Mesothelial cell of epicardium (in vitro differentiated cells): ENCODE measurements around the gene POLR2M. TPM values are rescaled to one million over a fixed set of nuclear protein-coding genes. Genes with fewer than 3 reads are reported as not detected.
A peak's percentile ranks its signal among the peaks of the same experiment; 100 is the strongest.

ENCODE experiments used
- DNase-seq, 2 experiments: peaks; one replicate each; pipeline ENCODE4 v3.0.0; 2021; ENCODE audit warnings: low spot score in 2 of 2; ENCODE audit not compliant: unreplicated experiment in 2 of 2
- H3K27ac Mint-ChIP-seq: 2 replicates; pipeline ENCODE4 v1.8.0; 2021; ENCODE audit warnings: mixed read lengths
- H3K27me3 Mint-ChIP-seq: 2 replicates; pipeline ENCODE4 v1.8.0; 2021; ENCODE audit warnings: low read depth, mixed read lengths
- H3K36me3 Mint-ChIP-seq: 2 replicates; pipeline ENCODE4 v1.8.0; 2021; ENCODE audit warnings: mixed read lengths
- H3K4me1 Mint-ChIP-seq: 2 replicates; pipeline ENCODE4 v1.8.0; 2021; ENCODE audit warnings: mixed read lengths
- H3K4me3 Mint-ChIP-seq: 2 replicates; pipeline ENCODE4 v1.8.0; 2021; ENCODE audit warnings: mild to moderate bottlenecking, moderate library complexity, mixed read lengths
- H3K9me3 Mint-ChIP-seq: 2 replicates; pipeline ENCODE4 v1.8.0; 2021; ENCODE audit warnings: mixed read lengths
- CTCF ChIP-seq: fragments of 200-600 bp; sonication (generic); IDR thresholded peaks from one replicate; pipeline ENCODE4 v1.5.0; 2021; ENCODE audit warnings: antibody characterized with exemption; ENCODE audit not compliant: unreplicated experiment
- total RNA-seq: library from RNA; stranded (reverse); gene quantifications from 3 replicates; pipeline ENCODE4 v1.2.1, GENCODE V29; 2021

Gene POLR2M
- 108 to 110 TPM (median 109 TPM) in 3 replicates for total RNA-seq

DNA sequence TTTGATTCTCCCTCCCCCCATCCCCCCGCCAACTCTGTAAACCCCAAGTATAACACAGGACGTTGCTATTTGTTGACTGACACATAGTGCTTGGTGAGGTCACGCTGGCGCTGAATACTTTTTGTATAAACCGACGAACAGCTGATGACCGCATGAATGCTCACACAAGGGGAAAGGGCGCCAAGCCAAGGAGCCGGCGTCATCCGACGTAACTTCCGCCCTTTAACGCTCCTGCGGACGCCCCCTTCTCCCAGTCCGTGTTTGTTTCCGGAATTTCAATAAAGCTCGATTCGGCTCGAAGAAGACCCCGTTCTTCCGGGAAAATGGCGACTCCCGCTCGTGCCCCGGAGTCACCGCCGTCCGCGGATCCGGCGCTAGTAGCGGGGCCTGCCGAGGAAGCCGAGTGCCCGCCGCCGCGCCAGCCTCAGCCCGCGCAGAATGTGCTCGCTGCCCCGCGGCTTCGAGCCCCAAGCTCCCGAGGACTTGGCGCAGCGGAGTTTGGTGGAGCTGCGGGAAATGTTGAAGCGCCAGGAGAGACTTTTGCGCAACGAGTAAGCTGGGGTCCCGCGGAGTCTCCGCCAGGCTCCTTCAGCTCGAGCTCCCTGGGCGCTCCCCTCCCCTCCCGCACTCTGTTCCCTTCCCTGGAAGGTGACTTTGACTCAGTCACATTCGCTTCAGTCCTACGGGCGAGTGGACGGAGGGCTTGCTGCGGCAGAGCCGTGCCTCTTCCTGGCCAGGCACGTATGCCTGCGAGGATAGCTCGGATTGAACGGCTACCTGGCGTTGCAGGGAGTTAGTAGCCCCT, at the start of gene POLR2M:
POLR2M (plus strand) TSS at position 310 of the 805 bp plus-strand sequence; CDS start at position 439, 129 bp downstream.
- H3K4me1 Mint-ChIP-seq: peaks cover 59% of the 10 kb centered on the region
- peaks cover 21% of the 10 kb centered on the region for H3K36me3 Mint-ChIP-seq
- peak within 1 kb of the TSS; percentile 94 for H3K27ac Mint-ChIP-seq
- H3K9me3 Mint-ChIP-seq: no peaks in the 10 kb centered on the region
- TF ChIP-seq CTCF: no peak
- peak within 1 kb of the TSS; percentile 86 for H3K4me3 Mint-ChIP-seq
- peak; percentile 74 to 87 for DNase-seq
- H3K27me3 Mint-ChIP-seq: no peaks in the 10 kb centered on the region

DNA sequence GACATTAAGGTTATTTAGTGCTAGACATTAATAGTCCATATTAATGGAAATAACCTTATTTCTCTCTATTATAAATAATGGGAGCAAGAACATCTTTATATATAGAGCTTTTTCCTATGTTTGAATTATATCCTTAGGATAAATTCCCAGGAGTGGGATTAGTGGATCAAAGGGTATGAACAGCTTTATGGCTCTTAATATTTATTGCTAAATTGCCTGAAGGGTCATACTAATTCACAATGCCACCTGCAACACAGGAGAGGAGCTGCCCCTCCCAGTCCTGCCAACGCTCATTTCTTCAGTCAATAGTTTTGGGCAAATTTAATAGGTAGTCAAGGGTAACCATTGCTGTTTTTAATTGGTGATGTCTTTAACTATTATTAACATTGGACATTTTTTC, 48.9 kb upstream of the POLR2M start:
- peaks cover 34% of the 10 kb centered on the region for H3K4me1 Mint-ChIP-seq
- H3K4me3 Mint-ChIP-seq: no peak overlapping the region
- DNase-seq: no peak
- no peaks in the 10 kb centered on the region for H3K9me3 Mint-ChIP-seq
- no peaks in the 10 kb centered on the region for H3K27me3 Mint-ChIP-seq
- no peaks in the 10 kb centered on the region for H3K36me3 Mint-ChIP-seq
- no peak for TF ChIP-seq CTCF
- no peak overlapping the region for H3K27ac Mint-ChIP-seq

GRCh38 chr15:57662091-57662744, 44.3 kb upstream of the POLR2M start:
- no peak for TF ChIP-seq CTCF
- peak overlapping the region; percentile 91 for H3K27ac Mint-ChIP-seq
- H3K4me3 Mint-ChIP-seq: no peak overlapping the region
- H3K27me3 Mint-ChIP-seq: no peaks in the 10 kb centered on the region
- H3K36me3 Mint-ChIP-seq: no peaks in the 10 kb centered on the region
- no peak for DNase-seq
- peaks cover 49% of the 10 kb centered on the region for H3K4me1 Mint-ChIP-seq
- H3K9me3 Mint-ChIP-seq: no peaks in the 10 kb centered on the region

DNA sequence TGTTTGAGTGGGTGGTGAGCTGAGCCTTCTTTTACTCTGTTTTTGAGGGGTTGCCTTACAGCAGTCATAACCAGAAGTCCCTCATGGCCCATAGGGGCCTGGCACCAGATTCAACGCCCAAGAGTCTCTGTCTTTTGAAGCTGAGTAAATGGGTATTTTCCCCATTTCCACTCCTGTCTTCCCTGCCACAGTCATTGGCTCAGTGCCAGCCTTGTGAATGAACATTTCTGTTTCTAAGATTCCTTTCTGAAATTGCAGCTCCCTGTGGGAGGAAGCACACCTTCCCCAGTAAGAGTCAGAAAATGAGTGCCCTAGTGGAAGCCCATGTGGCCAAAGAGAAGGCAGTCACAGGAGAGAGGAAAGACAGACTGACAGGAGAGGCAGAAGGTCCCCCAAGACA, 43.7 kb upstream of the POLR2M start:
- H3K9me3 Mint-ChIP-seq: no peaks in the 10 kb centered on the region
- H3K27me3 Mint-ChIP-seq: no peaks in the 10 kb centered on the region
- no peak for TF ChIP-seq CTCF
- H3K36me3 Mint-ChIP-seq: no peaks in the 10 kb centered on the region
- H3K4me1 Mint-ChIP-seq: peaks cover 55% of the 10 kb centered on the region
- H3K27ac Mint-ChIP-seq: peak overlapping the region; percentile 91
- H3K4me3 Mint-ChIP-seq: no peak overlapping the region
- DNase-seq: peak in 1 of 2 experiments; percentile 47

DNA sequence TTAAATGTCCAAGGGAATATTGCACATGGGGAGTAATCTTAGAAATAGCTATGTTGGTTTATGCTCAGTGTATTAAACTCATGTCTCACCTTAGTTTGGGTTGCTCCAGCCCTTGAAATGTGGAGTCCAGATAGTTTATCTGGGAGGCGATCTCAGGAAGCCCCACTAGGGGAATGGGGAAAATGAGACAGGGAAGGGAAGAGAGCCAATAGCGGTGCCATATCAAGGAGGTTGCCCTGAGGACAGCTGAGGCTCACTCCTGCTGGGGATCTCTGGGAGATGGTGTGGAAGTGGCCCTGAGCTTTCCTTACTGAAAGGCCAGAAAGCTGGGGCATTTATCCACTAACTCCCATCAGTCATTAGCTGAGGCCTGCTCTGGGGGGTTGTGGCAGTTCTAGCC, 43.3 kb upstream of the POLR2M start:
- TF ChIP-seq CTCF: no peak
- Mint-ChIP-seq H3K4me1 (peaks cover 56% of the 10 kb centered on the region), H3K36me3 (no peaks in the 10 kb centered on the region), H3K27ac (peak overlapping the region; percentile 91), H3K4me3 (no peak overlapping the region), H3K27me3 (no peaks in the 10 kb centered on the region), H3K9me3 (no peaks in the 10 kb centered on the region)
- no peak for DNase-seq
